ENCODE data around the gene COL28A1. TPM values are rescaled to one million over a fixed set of nuclear protein-coding genes. Genes with fewer than 3 reads are reported as not detected.

Gene COL28A1
- polyA plus RNA-seq, 3 donors = not detected

GRCh38 chr7:7439564-7439963 lies 96.1 kb downstream of the COL28A1 start:
- H3K4me3 ChIP-seq (replicated peaks in 1 of 3; ENCODE audit: low read depth in 2 of 3, low read length in 3 of 3) = no peak overlapping the region
- no peak overlapping the region for H3K27ac Mint-ChIP-seq
- TF ChIP-seq CTCF (IDR thresholded peaks at IDR 0.05) = no peak
- H3K36me3 Mint-ChIP-seq = no peaks in the 10 kb centered on the region
- peaks cover 0 to 7% (median 2%) of the 10 kb centered on the region in 7 donors for H3K9me3 Mint-ChIP-seq
- peaks cover 0 to 3% of the 10 kb centered on the region in 2 donors for H3K9me3 ChIP-seq (replicated peaks in 1 of 2; ENCODE audit: control insufficient read depth in 1 of 2, insufficient read depth in 1 of 2, low read length in 2 of 2)
- intact Hi-C loops (cut with micrococcal nuclease) = no loop called here
- H3K36me3 ChIP-seq (replicated peaks in 1 of 2; ENCODE audit: control insufficient read depth in 1 of 2, insufficient read depth in 2 of 2, low read length in 2 of 2) = no peaks in the 10 kb centered on the region
- H3K27me3 Mint-ChIP-seq (ENCODE audit: low read depth in 3 of 3) = no peaks in the 10 kb centered on the region
- H3K27ac ChIP-seq (ENCODE audit: low read depth in 1 of 2, low read length in 2 of 2) = no peak overlapping the region
- H3K4me2 ChIP-seq (replicated peaks; ENCODE audit: extremely low read depth, low read length, poor library complexity, severe bottlenecking) = no peak overlapping the region
- H3K4me3 Mint-ChIP-seq = no peak overlapping the region
- no peaks in the 10 kb centered on the region for H3K4me1 Mint-ChIP-seq
- no peak overlapping the region for H3K9ac ChIP-seq (ENCODE audit: insufficient read depth, low read length, poor library complexity, severe bottlenecking)
- no peaks in the 10 kb centered on the region for H3K79me2 ChIP-seq (ENCODE audit: insufficient read depth, low read length)
- no peak for DNase-seq
- no peaks in the 10 kb centered on the region for H3K27me3 ChIP-seq (ENCODE audit: control insufficient read depth in 2 of 2, insufficient read depth in 2 of 2, low read length in 2 of 2)
- no peaks in the 10 kb centered on the region for H4K20me1 ChIP-seq (ENCODE audit: insufficient read depth, low read length)
- H2AFZ ChIP-seq (ENCODE audit: insufficient read depth, low read depth, low read length, poor library complexity, severe bottlenecking) = no peak overlapping the region
- WGBS (ENCODE audit: insufficient coverage) = no CpG with 5 or more reads among the region's 1 CpG
- no peaks in the 10 kb centered on the region for H3K4me1 ChIP-seq (ENCODE audit: control insufficient read depth in 1 of 2, insufficient read depth in 2 of 2, low read length in 2 of 2)

- no peak for TF ChIP-seq CTCF (IDR thresholded peaks at IDR 0.05)
- no peaks in the 10 kb centered on the region for H4K20me1 ChIP-seq (ENCODE audit: insufficient read depth, low read length)
- H3K4me2 ChIP-seq (replicated peaks; ENCODE audit: extremely low read depth, low read length, poor library complexity, severe bottlenecking) = no peak overlapping the region
- DNase-seq = peak in 1 of 3 donors; percentile 13
- H3K36me3 ChIP-seq (replicated peaks in 1 of 2; ENCODE audit: control insufficient read depth in 1 of 2, insufficient read depth in 2 of 2, low read length in 2 of 2) = no peaks in the 10 kb centered on the region
- H2AFZ ChIP-seq (ENCODE audit: insufficient read depth, low read depth, low read length, poor library complexity, severe bottlenecking) = no peak overlapping the region
- no peak overlapping the region for H3K4me3 ChIP-seq (replicated peaks in 1 of 3; ENCODE audit: low read depth in 2 of 3, low read length in 3 of 3)
- WGBS (ENCODE audit: insufficient coverage) = 87% methylated on average over 3 of the region's 5 CpGs
- no peak overlapping the region for H3K4me3 Mint-ChIP-seq
- H3K4me1 ChIP-seq (ENCODE audit: control insufficient read depth in 1 of 2, insufficient read depth in 2 of 2, low read length in 2 of 2) = no peaks in the 10 kb centered on the region
- H3K27ac Mint-ChIP-seq = peak overlapping the region in 1 of 7 donors; percentile 66
- H3K9me3 Mint-ChIP-seq = peaks cover 0 to 7% (median 2%) of the 10 kb centered on the region in 7 donors
- intact Hi-C loops (cut with micrococcal nuclease) = no loop called here
- no peak overlapping the region for H3K27ac ChIP-seq (ENCODE audit: low read depth in 1 of 2, low read length in 2 of 2)
- no peaks in the 10 kb centered on the region for H3K4me1 Mint-ChIP-seq
- H3K36me3 Mint-ChIP-seq = no peaks in the 10 kb centered on the region
- H3K9ac ChIP-seq (ENCODE audit: insufficient read depth, low read length, poor library complexity, severe bottlenecking) = no peak overlapping the region
- H3K9me3 ChIP-seq (replicated peaks in 1 of 2; ENCODE audit: control insufficient read depth in 1 of 2, insufficient read depth in 1 of 2, low read length in 2 of 2) = peaks cover 0 to 3% of the 10 kb centered on the region in 2 donors
- H3K27me3 ChIP-seq (ENCODE audit: control insufficient read depth in 2 of 2, insufficient read depth in 2 of 2, low read length in 2 of 2) = no peaks in the 10 kb centered on the region
- H3K79me2 ChIP-seq (ENCODE audit: insufficient read depth, low read length) = no peaks in the 10 kb centered on the region
- no peaks in the 10 kb centered on the region for H3K27me3 Mint-ChIP-seq (ENCODE audit: low read depth in 3 of 3)
Observed at GRCh38 chr7:7438851-7439250, 96.8 kb downstream of the COL28A1 start.
